Endodermal cell (in vitro differentiated cells): ENCODE measurements around the gene MYOF. TPM values are rescaled to one million over a fixed set of nuclear protein-coding genes. Genes with fewer than 3 reads are reported as not detected.
A peak's percentile ranks its signal among the peaks of the same experiment; 100 is the strongest.
"Not testable (repeated sequence)": the region's sequence is repeated elsewhere in the genome, so short reads cannot be mapped to it uniquely, and the experiment has no call there.

Experiments used
- DNase-seq: peaks from one replicate; pipeline ENCODE4 v3.0.0-alpha.2; 2017
- H3K27ac ChIP-seq: 2 replicates; pipeline ENCODE4 v1.5.1; 2013; ENCODE audit warnings: mild to moderate bottlenecking, low read depth, low read length, moderate library complexity
- H3K27me3 ChIP-seq: 2 replicates; pipeline ENCODE4 v1.6.1; 2013; ENCODE audit warnings: mild to moderate bottlenecking, low read length, moderate library complexity; ENCODE audit not compliant: insufficient read depth, control insufficient read depth, poor library complexity, severe bottlenecking
- H3K36me3 ChIP-seq: 2 replicates; pipeline ENCODE4 v1.7.0; 2013; ENCODE audit warnings: mild to moderate bottlenecking, low read length, moderate library complexity; ENCODE audit not compliant: control insufficient read depth, insufficient read depth
- H3K4me1 ChIP-seq: one replicate; pipeline ENCODE4 v1.7.0; 2013; ENCODE audit warnings: low read length; ENCODE audit not compliant: control insufficient read depth, insufficient read depth
- H3K4me3 ChIP-seq: 2 replicates; pipeline ENCODE4 v1.5.1; 2013; ENCODE audit warnings: mild to moderate bottlenecking, low read length, moderate library complexity
- H3K9ac ChIP-seq: 2 replicates; pipeline ENCODE4 v1.6.1; 2013; ENCODE audit warnings: mild to moderate bottlenecking, low read length, moderate library complexity; ENCODE audit not compliant: poor library complexity, severe bottlenecking; ENCODE audit errors: extremely low read depth
- H3K9me3 ChIP-seq: 2 replicates; pipeline ENCODE4 v1.6.1; 2013; ENCODE audit warnings: mild to moderate bottlenecking, low read length, moderate library complexity; ENCODE audit not compliant: control insufficient read depth
- H3K27ac Mint-ChIP-seq: 2 replicates; pipeline ENCODE4 v1.8.0; 2020; ENCODE audit warnings: mixed read lengths
- H3K27me3 Mint-ChIP-seq: 2 replicates; pipeline ENCODE4 v1.8.0; 2021; ENCODE audit warnings: mild to moderate bottlenecking, mixed read lengths; ENCODE audit not compliant: insufficient read depth
- H3K36me3 Mint-ChIP-seq: 2 replicates; pipeline ENCODE4 v1.8.0; 2020; ENCODE audit warnings: low read depth, mixed read lengths
- H3K4me1 Mint-ChIP-seq: 2 replicates; pipeline ENCODE4 v1.8.0; 2020; ENCODE audit warnings: mixed read lengths
- H3K4me3 Mint-ChIP-seq: 2 replicates; pipeline ENCODE4 v1.8.0; 2020; ENCODE audit warnings: mild to moderate bottlenecking, moderate library complexity, mixed read lengths
- H3K9me3 Mint-ChIP-seq: 2 replicates; pipeline ENCODE4 v1.8.0; 2020; ENCODE audit warnings: mild to moderate bottlenecking, mixed read lengths
- WGBS, 2 experiments: methylation state at CpG; one replicate each; pipeline versions ENCODE4 v1.1.5 to v1.1.7; 2013; ENCODE audit warnings: missing lambda C conversion rate in 2 of 2, mixed read lengths in 1 of 2; ENCODE audit not compliant: insufficient coverage in 1 of 2, insufficient read length in 1 of 2; 5-methylcytosine and 5-hydroxymethylcytosine counted together
- total RNA-seq, 2 donors: library from RNA; stranded (reverse); fragmentation: NEBNext Ultra II Directional in 1 of 2; extraction: Animal tissue kit (Norgen Biotek cat#: 25700) in 1 of 2; gene quantifications; 2 replicates in 1 of 2; 3 replicates in 1 of 2; pipeline ENCODE4 v1.2.1, GENCODE V29; 2021
- TF ChIP-seq, protein P1 (sequence below): fragments of 200-600 bp; sonication (generic); conservative IDR thresholded peaks from 2 replicates; pipeline ENCODE4 v1.5.0; 2021; ENCODE audit warnings: antibody characterized with exemption, mild to moderate bottlenecking

MYOF gene
- total RNA-seq, 2 donors from 2014 or later, result 37.4 to 93.8 TPM

GRCh38 chr10:93469454-93469853, 12.7 kb downstream of the MYOF start:
- Histone ChIP-seq H3K9me3 (peaks cover 8% of the 10 kb centered on the region), H3K4me1 (peaks cover 6% of the 10 kb centered on the region), H3K27me3 (no peaks in the 10 kb centered on the region), H3K27ac (no peak overlapping the region), H3K36me3 (peaks cover 35% of the 10 kb centered on the region), H3K9ac (no peak overlapping the region), H3K4me3 (no peak overlapping the region)
- H3K27me3 Mint-ChIP-seq, result no peaks in the 10 kb centered on the region
- no peak overlapping the region for H3K27ac Mint-ChIP-seq
- H3K4me1 Mint-ChIP-seq, result peaks cover 26% of the 10 kb centered on the region
- TF ChIP-seq, protein P1, sequence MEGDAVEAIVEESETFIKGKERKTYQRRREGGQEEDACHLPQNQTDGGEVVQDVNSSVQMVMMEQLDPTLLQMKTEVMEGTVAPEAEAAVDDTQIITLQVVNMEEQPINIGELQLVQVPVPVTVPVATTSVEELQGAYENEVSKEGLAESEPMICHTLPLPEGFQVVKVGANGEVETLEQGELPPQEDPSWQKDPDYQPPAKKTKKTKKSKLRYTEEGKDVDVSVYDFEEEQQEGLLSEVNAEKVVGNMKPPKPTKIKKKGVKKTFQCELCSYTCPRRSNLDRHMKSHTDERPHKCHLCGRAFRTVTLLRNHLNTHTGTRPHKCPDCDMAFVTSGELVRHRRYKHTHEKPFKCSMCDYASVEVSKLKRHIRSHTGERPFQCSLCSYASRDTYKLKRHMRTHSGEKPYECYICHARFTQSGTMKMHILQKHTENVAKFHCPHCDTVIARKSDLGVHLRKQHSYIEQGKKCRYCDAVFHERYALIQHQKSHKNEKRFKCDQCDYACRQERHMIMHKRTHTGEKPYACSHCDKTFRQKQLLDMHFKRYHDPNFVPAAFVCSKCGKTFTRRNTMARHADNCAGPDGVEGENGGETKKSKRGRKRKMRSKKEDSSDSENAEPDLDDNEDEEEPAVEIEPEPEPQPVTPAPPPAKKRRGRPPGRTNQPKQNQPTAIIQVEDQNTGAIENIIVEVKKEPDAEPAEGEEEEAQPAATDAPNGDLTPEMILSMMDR, result no peak
- H3K4me3 Mint-ChIP-seq, result no peak overlapping the region
- no peaks in the 10 kb centered on the region for H3K9me3 Mint-ChIP-seq
- no peak for DNase-seq
- 84 to 94% methylated on average over 2 to 3 of the region's 3 CpGs for WGBS, 2 experiments
- peaks cover 17% of the 10 kb centered on the region for H3K36me3 Mint-ChIP-seq

DNA sequence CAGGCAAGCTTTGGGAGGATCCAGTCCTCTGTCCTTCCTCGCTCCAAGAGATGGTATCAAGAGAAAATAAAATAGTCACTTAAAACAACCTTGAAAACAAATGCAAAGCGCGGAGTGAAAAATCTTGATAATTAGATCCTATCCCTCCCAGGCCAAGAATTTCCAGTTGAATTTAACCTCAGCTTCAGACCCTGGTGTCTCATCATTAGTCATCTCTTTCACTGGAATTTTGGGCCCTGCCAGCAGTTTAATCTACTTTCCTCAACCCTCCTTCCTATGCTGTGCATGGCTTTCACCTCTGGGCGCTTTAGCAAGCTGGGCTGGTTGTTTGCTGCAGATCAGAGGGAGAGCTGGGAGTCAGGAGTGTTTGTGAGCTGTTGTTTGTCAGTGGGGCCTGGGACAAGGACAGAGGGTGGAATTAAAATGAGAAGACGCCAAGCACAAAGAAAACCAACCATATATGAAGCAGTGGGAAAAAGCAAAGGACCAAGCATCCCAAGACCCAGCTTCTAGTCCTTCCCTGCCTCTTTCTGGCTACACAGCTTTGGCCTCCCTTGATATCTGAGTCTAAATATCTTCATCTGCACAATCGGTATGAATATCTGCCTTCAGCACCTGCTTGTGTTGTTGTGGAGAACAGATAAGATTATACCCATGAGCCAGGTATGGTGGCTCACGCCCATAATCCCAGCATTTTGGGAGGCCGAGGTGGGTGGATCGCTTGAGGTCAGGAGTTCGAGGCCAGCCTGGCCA, 13.5 kb downstream of the MYOF start:
- peaks cover 35% of the 10 kb centered on the region for H3K36me3 ChIP-seq
- Mint-ChIP-seq H3K27me3 (no peaks in the 10 kb centered on the region), H3K36me3 (peaks cover 17% of the 10 kb centered on the region), H3K4me1 (peaks cover 19% of the 10 kb centered on the region), H3K9me3 (no peaks in the 10 kb centered on the region), H3K4me3 (no peak overlapping the region), H3K27ac (peak overlapping the region; percentile 59)
- peaks cover 8% of the 10 kb centered on the region for H3K9me3 ChIP-seq
- no peak for DNase-seq
- no peak overlapping the region for H3K27ac ChIP-seq
- no peak overlapping the region for H3K9ac ChIP-seq
- TF ChIP-seq, protein P1, result no peak
- H3K4me3 ChIP-seq, result no peak overlapping the region
- H3K27me3 ChIP-seq, result no peaks in the 10 kb centered on the region
- WGBS, 2 experiments, result 80 to 86% methylated on average over 6 to 10 of the region's 10 CpGs
- peaks cover 4% of the 10 kb centered on the region for H3K4me1 ChIP-seq

GRCh38 chr10:93467635-93468034, 14.5 kb downstream of the MYOF start:
- not testable (repeated sequence) for H3K9me3 Mint-ChIP-seq, H3K9me3 ChIP-seq, H3K27me3 Mint-ChIP-seq, H3K9ac ChIP-seq, H3K27ac Mint-ChIP-seq, H3K4me3 ChIP-seq, H3K27me3 ChIP-seq, H3K4me3 Mint-ChIP-seq, H3K4me1 ChIP-seq, H3K27ac ChIP-seq, DNase-seq
- peaks cover 35% of the 10 kb centered on the region for H3K36me3 ChIP-seq
- WGBS, 2 experiments, result 93 to 100% methylated on average over 1 of the region's 4 CpGs
- Mint-ChIP-seq H3K4me1 (peaks cover 23% of the 10 kb centered on the region), H3K36me3 (peaks cover 21% of the 10 kb centered on the region)
